Esophagus muscularis mucosa (tissue), 4 donors: ENCODE results near the gene ADAMTS2. TPM values are rescaled to one million over a fixed set of nuclear protein-coding genes. Genes with fewer than 3 reads are reported as not detected.

ENCODE experiments used
- DNase-seq: peaks from one replicate; pipeline ENCODE4 v3.0.0-alpha.2; 2017; ENCODE audit errors: extremely low spot score
- H3K27ac ChIP-seq, 4 donors: fragments of 200-600 bp; sonication (generic); replicated peaks in 1 of 4; 1 replicate in 3 of 4; 2 replicates in 1 of 4; pipeline ENCODE4 v1.5.1; 2016 to 2019; ENCODE audit warnings: mild to moderate bottlenecking in 1 of 4
- H3K27me3 ChIP-seq, 4 donors: fragments of 200-600 bp; sonication (generic); one replicate each; pipeline versions ENCODE4 v1.5.1 to v1.6.0; 2016 to 2019
- H3K36me3 ChIP-seq, 4 donors: fragments of 200-600 bp; sonication (generic); one replicate each; pipeline ENCODE4 v1.5.1; 2016 to 2019
- H3K4me1 ChIP-seq, 4 donors: fragments of 200-600 bp; sonication (generic); one replicate each; pipeline ENCODE4 v1.5.1; 2016 to 2019
- H3K4me3 ChIP-seq, 4 donors: fragments of 200-600 bp; sonication (generic); 1 replicate in 2 of 4; 2 replicates in 2 of 4; pipeline ENCODE4 v1.5.1; 2016 to 2019; ENCODE audit warnings: mild to moderate bottlenecking in 4 of 4, moderate library complexity in 1 of 4
- H3K9me3 ChIP-seq, 4 donors: fragments of 200-600 bp; sonication (generic); 1 replicate in 3 of 4; 2 replicates in 1 of 4; pipeline ENCODE4 v1.5.1; 2016 to 2019
- EP300 ChIP-seq: sonication (generic); formaldehyde crosslinking; IDR thresholded peaks from one replicate; pipeline ENCODE4 v1.6.1; 2017; ENCODE audit warnings: antibody characterized with exemption
- POLR2A ChIP-seq: fragments of 450-650 bp; IDR thresholded peaks from one replicate; pipeline ENCODE4 v1.6.1; 2017; ENCODE audit warnings: antibody characterized with exemption, moderate library complexity, mild to moderate bottlenecking, low read depth
- POLR2AphosphoS5 ChIP-seq, 2 donors: sonication (generic); formaldehyde crosslinking; IDR thresholded peaks; one replicate each; pipeline ENCODE4 v1.6.1; 2017; ENCODE audit warnings: antibody characterized with exemption in 2 of 2
- WGBS: methylation state at CpG from one replicate; pipeline ENCODE4 v1.1.5; 2018; 5-methylcytosine and 5-hydroxymethylcytosine counted together
- intact Hi-C: fragments of 100-400 bp; cut with DNase I; formaldehyde crosslinking; loops from one replicate; pipeline ENCODE4 v1.15.1; 2023
- total RNA-seq, 4 donors: library from RNA; depleted of rRNA; stranded (reverse); fragments of >200 nt; gene quantifications; one replicate each; pipeline versions ENCODE4 v1.1.0 to v1.2.1, GENCODE V29; 2016
- TF ChIP-seq, protein P1 (sequence below), 3 experiments: fragments of 200-600 bp in 2 of 3; fragments of 450-650 bp in 1 of 3; sonication (generic) in 2 of 3; IDR thresholded peaks; one replicate each; pipeline ENCODE4 v1.5.1; 2017 to 2019; ENCODE audit warnings: antibody characterized with exemption in 3 of 3, mild to moderate bottlenecking in 2 of 3, moderate library complexity in 1 of 3

The ADAMTS2 gene
- total RNA-seq, 4 donors from 2014 or later = 17.8 to 31.8 (median 21.4) TPM

DNA sequence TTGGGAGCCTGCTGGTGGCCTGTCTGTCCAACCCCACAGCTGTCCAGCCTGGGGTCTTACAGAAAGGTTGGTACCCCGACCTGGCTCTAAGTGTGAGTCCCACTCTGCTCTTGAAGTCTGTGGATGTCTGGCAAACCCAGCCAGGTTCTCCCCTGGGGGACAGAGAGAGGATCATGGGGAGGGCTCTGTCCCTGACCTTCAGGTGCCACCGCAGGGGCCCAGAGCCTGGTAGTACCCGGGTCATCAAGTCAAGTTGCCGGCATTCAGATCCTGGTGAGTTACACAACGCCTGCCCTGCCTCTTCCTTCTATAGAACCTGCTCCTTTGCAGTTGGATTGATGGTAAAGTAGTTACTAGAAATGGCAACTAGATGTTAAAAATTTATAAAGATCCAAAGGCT, 66.7 kb downstream of the ADAMTS2 start:
- Histone ChIP-seq H3K27me3 (no peaks in the 10 kb centered on the region), H3K9me3 (no peaks in the 10 kb centered on the region), H3K4me1 (peaks cover 11 to 38% (median 31%) of the 10 kb centered on the region in 4 donors), H3K4me3 (no peak overlapping the region), H3K27ac (no peak overlapping the region), H3K36me3 (no peaks in the 10 kb centered on the region)
- DNase-seq = no peak
- 46% methylated on average over 5 of the region's 5 CpGs for WGBS
- TF ChIP-seq, protein P1, sequence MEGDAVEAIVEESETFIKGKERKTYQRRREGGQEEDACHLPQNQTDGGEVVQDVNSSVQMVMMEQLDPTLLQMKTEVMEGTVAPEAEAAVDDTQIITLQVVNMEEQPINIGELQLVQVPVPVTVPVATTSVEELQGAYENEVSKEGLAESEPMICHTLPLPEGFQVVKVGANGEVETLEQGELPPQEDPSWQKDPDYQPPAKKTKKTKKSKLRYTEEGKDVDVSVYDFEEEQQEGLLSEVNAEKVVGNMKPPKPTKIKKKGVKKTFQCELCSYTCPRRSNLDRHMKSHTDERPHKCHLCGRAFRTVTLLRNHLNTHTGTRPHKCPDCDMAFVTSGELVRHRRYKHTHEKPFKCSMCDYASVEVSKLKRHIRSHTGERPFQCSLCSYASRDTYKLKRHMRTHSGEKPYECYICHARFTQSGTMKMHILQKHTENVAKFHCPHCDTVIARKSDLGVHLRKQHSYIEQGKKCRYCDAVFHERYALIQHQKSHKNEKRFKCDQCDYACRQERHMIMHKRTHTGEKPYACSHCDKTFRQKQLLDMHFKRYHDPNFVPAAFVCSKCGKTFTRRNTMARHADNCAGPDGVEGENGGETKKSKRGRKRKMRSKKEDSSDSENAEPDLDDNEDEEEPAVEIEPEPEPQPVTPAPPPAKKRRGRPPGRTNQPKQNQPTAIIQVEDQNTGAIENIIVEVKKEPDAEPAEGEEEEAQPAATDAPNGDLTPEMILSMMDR (IDR thresholded peaks at IDR 0.05) = no peak
- TF ChIP-seq POLR2AphosphoS5 (IDR thresholded peaks at IDR 0.05) (no peak), EP300 (no peak), POLR2A (no peak)
- intact Hi-C loops = no loop called here

DNA sequence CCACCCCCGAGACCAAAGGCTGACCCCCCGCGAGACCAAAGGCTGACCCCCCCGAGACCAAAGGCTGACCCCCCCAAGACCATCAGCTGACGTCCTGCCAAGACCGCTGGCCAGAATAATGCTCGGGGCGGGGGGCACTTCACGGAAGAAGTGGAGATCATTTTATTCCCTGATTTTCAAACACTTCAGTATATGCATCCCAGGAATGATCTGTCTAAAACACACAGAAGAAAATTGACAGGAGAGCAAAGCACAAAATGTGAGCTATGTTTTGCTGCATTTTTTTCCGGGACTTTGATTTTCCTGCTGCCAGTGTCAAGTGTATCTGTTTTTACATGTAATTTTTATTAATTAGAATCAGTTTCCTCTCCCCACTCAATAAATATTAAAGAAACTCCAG, 67.1 kb downstream of the ADAMTS2 start:
- DNase-seq = no peak
- no peak overlapping the region for H3K27ac ChIP-seq
- H3K9me3 ChIP-seq = no peaks in the 10 kb centered on the region
- H3K27me3 ChIP-seq = no peaks in the 10 kb centered on the region
- TF ChIP-seq, protein P1 (IDR thresholded peaks at IDR 0.05) = no peak
- TF ChIP-seq EP300 (no peak), POLR2A (no peak), POLR2AphosphoS5 (IDR thresholded peaks at IDR 0.05) (no peak)
- intact Hi-C loops = no loop called here
- H3K4me3 ChIP-seq = no peak overlapping the region
- no peaks in the 10 kb centered on the region for H3K36me3 ChIP-seq
- WGBS = 75% methylated on average over 4 of the region's 10 CpGs
- peaks cover 11 to 39% (median 34%) of the 10 kb centered on the region in 4 donors for H3K4me1 ChIP-seq

DNA sequence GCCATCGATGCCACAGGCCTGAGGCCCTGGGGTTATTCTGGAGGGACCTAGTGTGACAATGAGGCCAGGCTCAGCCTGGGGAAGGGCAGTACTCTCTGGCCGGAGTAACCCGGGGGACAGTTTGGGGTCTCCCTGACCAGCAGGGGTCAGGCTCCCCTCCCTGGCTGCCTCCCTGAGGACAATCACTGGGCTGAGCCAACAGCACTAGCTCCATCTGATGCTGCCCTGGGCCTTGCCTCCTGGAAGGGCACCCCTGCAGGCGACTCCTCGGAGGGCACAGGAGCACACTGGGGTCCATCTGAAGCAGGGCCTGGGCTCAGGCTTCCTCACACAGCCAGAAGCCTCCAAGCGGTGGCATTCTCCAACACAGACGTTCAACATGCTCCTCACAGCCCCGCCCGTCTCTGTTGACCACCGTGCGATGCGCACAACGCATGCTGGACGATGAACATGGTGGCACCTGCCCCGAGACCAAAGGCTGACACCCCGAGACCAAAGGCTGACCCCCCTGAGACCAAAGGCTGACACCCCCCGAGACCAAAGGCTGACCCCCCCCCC, 68.3 kb downstream of the ADAMTS2 start:
- intact Hi-C loops = no loop called here

DNA sequence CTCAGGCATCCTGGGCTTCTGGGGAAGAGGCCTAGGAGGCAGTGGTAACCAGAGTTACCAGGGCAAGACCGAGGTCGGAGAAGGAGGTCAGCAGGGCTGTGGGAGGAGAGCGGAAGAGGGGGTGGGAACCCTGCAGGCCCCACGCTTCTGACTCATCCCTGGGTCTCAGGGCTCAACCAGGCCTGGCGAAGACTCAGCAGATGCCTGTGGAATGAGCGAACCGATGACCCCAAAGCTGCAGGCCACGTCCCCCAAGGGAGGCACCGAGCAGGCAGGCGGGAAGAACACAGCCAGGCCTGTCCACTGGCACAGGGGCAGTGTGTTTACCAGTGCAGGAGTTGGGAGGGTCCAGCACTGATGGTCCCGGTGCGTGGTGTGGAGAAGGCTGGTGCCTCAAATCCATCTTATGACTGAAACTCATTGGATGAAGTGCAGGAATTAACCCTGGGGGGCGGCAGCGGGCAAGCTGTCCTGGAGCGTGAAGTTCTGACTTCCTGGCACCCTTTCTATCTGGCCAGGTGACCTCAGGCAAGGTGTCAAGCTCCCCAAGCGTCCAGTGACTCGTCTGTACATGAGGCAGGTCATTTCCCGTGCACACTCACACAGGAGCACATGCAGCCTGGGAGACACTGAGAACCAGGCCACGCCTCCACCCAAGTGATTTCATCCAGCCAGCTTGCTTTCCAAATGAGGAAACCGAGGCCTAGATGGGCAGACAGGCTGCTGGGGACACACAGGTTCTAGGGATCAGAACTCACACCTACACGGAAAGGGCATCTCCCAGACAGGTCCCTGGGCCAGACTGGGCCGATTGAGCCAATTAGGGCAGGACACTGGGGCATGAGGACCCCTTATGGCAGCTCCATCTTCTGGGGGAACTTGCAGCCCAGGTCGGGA, 69.1 kb downstream of the ADAMTS2 start:
- Histone ChIP-seq H3K9me3 (no peaks in the 10 kb centered on the region), H3K27ac (peak overlapping the region; percentile 71 to 81 (median 74)), H3K4me3 (no peak overlapping the region), H3K4me1 (peaks cover 12 to 58% (median 52%) of the 10 kb centered on the region in 4 donors), H3K27me3 (no peaks in the 10 kb centered on the region), H3K36me3 (no peaks in the 10 kb centered on the region)
- intact Hi-C loops = no loop called here
- no peak for DNase-seq
- TF ChIP-seq POLR2AphosphoS5 (IDR thresholded peaks at IDR 0.05) (peak in 1 of 2 donors; percentile 55), EP300 (no peak)
- TF ChIP-seq, protein P1 (IDR thresholded peaks at IDR 0.05) = no peak
- 72% methylated on average over 18 of the region's 23 CpGs for WGBS

More for the DNA sequence above, 68.3 kb downstream of the ADAMTS2 start:
- H3K36me3 ChIP-seq = no peaks in the 10 kb centered on the region
- H3K27me3 ChIP-seq = no peaks in the 10 kb centered on the region
- DNase-seq = no peak
- H3K27ac ChIP-seq = peak overlapping the region; percentile 71 to 81 (median 74)
- WGBS = 92% methylated on average over 6 of the region's 17 CpGs
- H3K4me3 ChIP-seq = no peak overlapping the region
- H3K9me3 ChIP-seq = no peaks in the 10 kb centered on the region
- H3K4me1 ChIP-seq = peaks cover 11 to 51% (median 45%) of the 10 kb centered on the region in 4 donors
- TF ChIP-seq, protein P1 (IDR thresholded peaks at IDR 0.05) = no peak
- no peak for TF ChIP-seq POLR2A
- no peak for TF ChIP-seq EP300
- no peak for TF ChIP-seq POLR2AphosphoS5 (IDR thresholded peaks at IDR 0.05)
